SK-N-SH (cell line): ENCODE measurements around the gene TSNAXIP1.

Experiments used
- CTCF ChIP-seq: fragments of 200-600 bp; sonication (generic); IDR thresholded peaks from 2 replicates; pipeline ENCODE4 v1.6.1; 2017; ENCODE audit warnings: antibody characterized with exemption, mild to moderate bottlenecking, moderate library complexity
- ELF1 ChIP-seq: IDR thresholded peaks from 2 replicates; pipeline ENCODE4 v1.4.0; 2012
- EZH2phosphoT487 ChIP-seq: fragments of 200-600 bp; sonication (generic); IDR thresholded peaks from 2 replicates; pipeline ENCODE4 v1.6.1; 2017; ENCODE audit warnings: low read depth, mixed run types, mild to moderate bottlenecking, antibody characterized with exemption, moderate library complexity, borderline replicate concordance
- FOSL2 ChIP-seq: IDR thresholded peaks from 2 replicates; pipeline ENCODE4 v1.4.0; 2012; ENCODE audit warnings: low read depth, mild to moderate bottlenecking, moderate library complexity, borderline replicate concordance
- MAX ChIP-seq: IDR thresholded peaks from 2 replicates; pipeline ENCODE4 v1.4.0; 2012; ENCODE audit warnings: low read depth
- MXI1 ChIP-seq: IDR thresholded peaks from 2 replicates; pipeline ENCODE4 v1.6.1; 2012; ENCODE audit warnings: mild to moderate bottlenecking, low read depth, low read length, improper control_type of control experiment
- POLR2AphosphoS5 ChIP-seq: IDR thresholded peaks from 2 replicates; pipeline ENCODE4 v1.6.1; 2012; ENCODE audit warnings: low read depth, low read length
- RAD21 ChIP-seq: IDR thresholded peaks from 2 replicates; pipeline ENCODE4 v1.6.1; 2012; ENCODE audit warnings: mild to moderate bottlenecking, low read length
- RFX5 ChIP-seq: IDR thresholded peaks from 2 replicates; pipeline ENCODE4 v1.6.1; 2012; ENCODE audit warnings: mild to moderate bottlenecking, improper control_type of control experiment, low read length
- RXRA ChIP-seq: IDR thresholded peaks from 2 replicates; pipeline ENCODE4 v1.4.0; 2012; ENCODE audit warnings: low read depth, mild to moderate bottlenecking, borderline replicate concordance
- YY1 ChIP-seq: IDR thresholded peaks from 2 replicates; pipeline ENCODE4 v1.4.0; 2012; ENCODE audit warnings: low read depth, mild to moderate bottlenecking

- TF ChIP-seq EZH2phosphoT487 = no peak
- TF ChIP-seq CTCF = no peak
- no peak for TF ChIP-seq POLR2AphosphoS5
- no peak for TF ChIP-seq MAX
- TF ChIP-seq ELF1 = no peak
- TF ChIP-seq MXI1 = no peak
- TF ChIP-seq RAD21 = no peak
- no peak for TF ChIP-seq RXRA
- no peak for TF ChIP-seq FOSL2
- no peak for TF ChIP-seq YY1
- no peak for TF ChIP-seq RFX5
These were observed 25.7 kb upstream of the TSNAXIP1 start for GRCh38 chr16:67780847-67781564.
